Left lung (tissue), 10 donors: ENCODE measurements around the gene TGFBRAP1. TPM values are rescaled to one million over a fixed set of nuclear protein-coding genes. Genes with fewer than 3 reads are reported as not detected.

Source experiments
- ATAC-seq: fragments of 200-7000 bp; cut with Tn5 transposase; one replicate; pipeline ENCODE4 v1.9.1; 2020; ENCODE audit warnings: moderate library complexity
- DNase-seq, 4 donors: peaks; one replicate each; pipeline ENCODE4 v3.0.0-alpha.2; 2013 to 2020
- H3K27ac ChIP-seq, 2 donors: fragments of 200-600 bp; sonication (generic) in 1 of 2; one replicate each; pipeline versions ENCODE4 v1.5.0 to v1.8.0; 2020 to 2021
- H3K27me3 ChIP-seq, 2 donors: fragments of 200-600 bp; sonication (generic) in 1 of 2; one replicate each; pipeline versions ENCODE4 v1.5.0 to v1.8.0; 2020 to 2021
- H3K36me3 ChIP-seq, 2 donors: fragments of 200-600 bp; sonication (generic) in 1 of 2; one replicate each; pipeline versions ENCODE4 v1.5.0 to v1.8.0; 2020 to 2021
- H3K4me1 ChIP-seq, 2 donors: fragments of 200-600 bp; one replicate each; pipeline ENCODE4 v1.8.0; 2021
- H3K4me3 ChIP-seq, 2 donors: fragments of 200-600 bp; sonication (generic) in 1 of 2; one replicate each; pipeline versions ENCODE4 v1.5.0 to v1.8.0; 2020 to 2021; ENCODE audit warnings: mild to moderate bottlenecking in 1 of 2
- H3K9me3 ChIP-seq, 2 donors: fragments of 200-600 bp; sonication (generic) in 1 of 2; one replicate each; pipeline versions ENCODE4 v1.5.0 to v1.8.0; 2020 to 2021
- intact Hi-C, 2 donors: fragments of 100-400 bp; cut with DNase I; formaldehyde crosslinking; loops; one replicate each; pipeline versions ENCODE4 v1.11.2 to v1.14.2; 2022
- polyA plus RNA-seq, 6 donors: library from polyadenylated mRNA; unstranded; fragments of 120-200 nt; gene quantifications; one replicate each; pipeline ENCODE4 v1.2.1, GENCODE V29; 2013; ENCODE audit not compliant: insufficient read length in 6 of 6
- total RNA-seq, 2 donors: library from RNA; stranded (reverse); fragmentation: NEBNext Ultra II Directional; extraction: Animal tissue kit (Norgen Biotek cat#: 25700); gene quantifications; one replicate each; pipeline ENCODE4 v1.2.1, GENCODE V29; 2021
- TF ChIP-seq, protein P1 (sequence below), 2 donors: fragments of 200-600 bp; sonication (generic) in 1 of 2; IDR thresholded peaks; one replicate each; pipeline versions ENCODE4 v1.5.0 to v1.8.0; 2021; ENCODE audit warnings: antibody characterized with exemption in 2 of 2
- donor health status: DM: no; HTN: yes; CAD: no.
- donor health status: DM: no; HTN: no; CAD: no.

Gene TGFBRAP1
- total and polyA plus RNA-seq, 8 donors = 14.2 to 23.3 (median 15.4) TPM

DNA sequence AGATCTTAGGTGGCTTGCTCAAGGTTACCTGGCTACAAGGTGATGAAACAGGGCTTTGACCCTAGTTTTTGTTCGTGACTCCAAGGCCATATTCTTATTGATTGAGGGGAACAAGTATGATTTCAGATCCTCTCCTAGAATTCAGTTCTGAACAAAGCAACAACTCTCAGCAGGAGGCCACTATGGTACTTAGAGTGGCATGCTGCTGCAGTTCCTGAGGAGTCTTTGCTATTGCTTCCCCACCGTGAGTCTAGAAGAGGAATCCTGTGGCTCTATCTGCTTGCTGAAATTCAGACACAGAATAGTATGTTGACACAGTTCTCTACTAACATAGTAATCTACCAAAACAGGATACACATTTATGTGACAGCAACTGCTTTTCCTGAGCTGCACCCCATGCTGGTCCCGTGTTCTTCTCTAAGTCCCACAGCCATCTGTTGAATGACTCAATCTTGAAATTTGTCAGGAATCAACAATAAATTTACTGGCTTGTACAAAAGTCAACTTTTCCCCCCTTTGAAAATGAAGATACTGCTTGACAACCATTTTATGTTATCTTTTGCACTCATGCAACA lies 4.1 kb downstream of the TGFBRAP1 start:
- TF ChIP-seq, protein P1, sequence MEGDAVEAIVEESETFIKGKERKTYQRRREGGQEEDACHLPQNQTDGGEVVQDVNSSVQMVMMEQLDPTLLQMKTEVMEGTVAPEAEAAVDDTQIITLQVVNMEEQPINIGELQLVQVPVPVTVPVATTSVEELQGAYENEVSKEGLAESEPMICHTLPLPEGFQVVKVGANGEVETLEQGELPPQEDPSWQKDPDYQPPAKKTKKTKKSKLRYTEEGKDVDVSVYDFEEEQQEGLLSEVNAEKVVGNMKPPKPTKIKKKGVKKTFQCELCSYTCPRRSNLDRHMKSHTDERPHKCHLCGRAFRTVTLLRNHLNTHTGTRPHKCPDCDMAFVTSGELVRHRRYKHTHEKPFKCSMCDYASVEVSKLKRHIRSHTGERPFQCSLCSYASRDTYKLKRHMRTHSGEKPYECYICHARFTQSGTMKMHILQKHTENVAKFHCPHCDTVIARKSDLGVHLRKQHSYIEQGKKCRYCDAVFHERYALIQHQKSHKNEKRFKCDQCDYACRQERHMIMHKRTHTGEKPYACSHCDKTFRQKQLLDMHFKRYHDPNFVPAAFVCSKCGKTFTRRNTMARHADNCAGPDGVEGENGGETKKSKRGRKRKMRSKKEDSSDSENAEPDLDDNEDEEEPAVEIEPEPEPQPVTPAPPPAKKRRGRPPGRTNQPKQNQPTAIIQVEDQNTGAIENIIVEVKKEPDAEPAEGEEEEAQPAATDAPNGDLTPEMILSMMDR (IDR thresholded peaks at IDR 0.05) = no peak
- H3K4me3 ChIP-seq = no peak overlapping the region
- intact Hi-C loops = no loop called here

DNA sequence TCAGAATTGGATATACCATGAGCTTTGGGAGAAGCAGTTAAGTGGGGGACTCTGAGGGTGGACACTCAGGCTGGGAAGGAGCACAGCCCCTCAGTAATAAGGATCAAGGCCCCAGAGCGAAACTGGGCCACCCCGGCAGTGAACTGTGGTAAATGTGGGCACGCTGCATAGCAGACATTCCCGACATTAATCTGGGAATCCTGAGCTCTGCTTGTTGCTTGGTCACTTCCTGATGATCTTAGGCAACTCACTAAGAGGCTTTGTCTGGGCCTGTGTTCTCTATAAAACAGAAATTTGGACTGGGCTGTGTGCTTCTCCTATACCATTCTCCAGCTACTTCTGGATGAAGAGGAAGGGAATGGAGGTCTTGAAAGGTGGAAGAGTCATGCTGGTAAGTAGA lies 4.8 kb downstream of the TGFBRAP1 start:
- Histone ChIP-seq H3K4me1 (peaks cover 9 to 53% of the 10 kb centered on the region in 2 donors), H3K4me3 (no peak overlapping the region), H3K27ac (peak overlapping the region in 1 of 2 donors; percentile 67), H3K27me3 (no peaks in the 10 kb centered on the region), H3K9me3 (no peaks in the 10 kb centered on the region), H3K36me3 (no peaks in the 10 kb centered on the region)
- ATAC-seq (no peak), DNase-seq (no peak)
- intact Hi-C loops = no loop called here
- TF ChIP-seq, protein P1 (IDR thresholded peaks at IDR 0.05) = no peak

More for the DNA sequence above, 4.1 kb downstream of the TGFBRAP1 start:
- Histone ChIP-seq H3K27me3 (no peaks in the 10 kb centered on the region), H3K27ac (peak overlapping the region in 1 of 2 donors; percentile 67), H3K4me1 (peaks cover 9 to 58% of the 10 kb centered on the region in 2 donors), H3K9me3 (no peaks in the 10 kb centered on the region), H3K36me3 (no peaks in the 10 kb centered on the region)
- DNase-seq (no peak), ATAC-seq (no peak)

DNA sequence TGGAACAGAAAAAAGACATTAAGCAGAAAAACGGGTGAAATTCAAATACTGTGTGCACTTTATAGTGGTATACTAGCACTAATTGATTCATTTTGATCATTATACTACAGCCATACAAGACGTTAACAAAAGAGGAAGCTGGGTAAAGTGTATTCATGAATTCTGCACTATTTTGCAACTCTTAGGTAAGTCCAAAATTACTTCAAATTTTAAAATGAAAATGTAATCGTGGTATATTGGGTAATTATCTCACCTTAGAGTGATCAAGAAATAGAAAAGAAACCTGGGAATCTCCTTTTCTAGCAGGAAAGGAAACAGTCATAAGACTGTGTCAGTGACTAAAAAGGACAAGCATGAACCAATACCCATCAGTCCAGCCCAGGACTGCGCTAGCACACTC lies 5.4 kb downstream of the TGFBRAP1 start:
- no peak for ATAC-seq
- TF ChIP-seq, protein P1 (IDR thresholded peaks at IDR 0.05) = no peak
- H3K27ac ChIP-seq = peak overlapping the region in 1 of 2 donors; percentile 67
- H3K4me1 ChIP-seq = peaks cover 9 to 53% of the 10 kb centered on the region in 2 donors
- no peak overlapping the region for H3K4me3 ChIP-seq
- intact Hi-C loops = no loop called here
- H3K27me3 ChIP-seq = no peaks in the 10 kb centered on the region
- H3K9me3 ChIP-seq = no peaks in the 10 kb centered on the region
- DNase-seq = no peak
- H3K36me3 ChIP-seq = no peaks in the 10 kb centered on the region

DNA sequence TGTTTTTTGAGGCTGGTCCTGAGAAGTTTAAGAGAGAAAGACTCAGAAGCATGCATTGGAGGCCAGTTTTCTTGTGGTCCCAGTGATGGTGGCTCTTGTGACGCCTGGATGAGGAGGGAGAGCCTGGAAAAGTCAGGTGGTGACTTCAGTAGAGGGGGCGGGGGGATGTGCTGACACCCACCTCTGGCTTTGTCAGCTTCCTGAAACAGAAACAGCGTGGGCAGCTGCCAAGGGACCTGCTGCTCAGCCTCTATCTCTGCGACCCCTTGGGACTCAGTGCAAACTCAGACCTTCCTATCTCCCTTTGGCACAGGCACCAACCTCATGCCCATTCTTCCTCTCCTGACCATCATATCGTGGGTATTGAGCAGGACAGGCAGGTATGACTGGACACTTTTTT lies 6.4 kb downstream of the TGFBRAP1 start:
- Histone ChIP-seq H3K27me3 (no peaks in the 10 kb centered on the region), H3K9me3 (no peaks in the 10 kb centered on the region), H3K4me1 (peaks cover under 1 to 43% of the 10 kb centered on the region in 2 donors), H3K36me3 (no peaks in the 10 kb centered on the region), H3K27ac (no peak overlapping the region), H3K4me3 (no peak overlapping the region)
- intact Hi-C loops = no loop called here
- ATAC-seq (no peak), DNase-seq (no peak)
- TF ChIP-seq, protein P1 (IDR thresholded peaks at IDR 0.05) = no peak

DNA sequence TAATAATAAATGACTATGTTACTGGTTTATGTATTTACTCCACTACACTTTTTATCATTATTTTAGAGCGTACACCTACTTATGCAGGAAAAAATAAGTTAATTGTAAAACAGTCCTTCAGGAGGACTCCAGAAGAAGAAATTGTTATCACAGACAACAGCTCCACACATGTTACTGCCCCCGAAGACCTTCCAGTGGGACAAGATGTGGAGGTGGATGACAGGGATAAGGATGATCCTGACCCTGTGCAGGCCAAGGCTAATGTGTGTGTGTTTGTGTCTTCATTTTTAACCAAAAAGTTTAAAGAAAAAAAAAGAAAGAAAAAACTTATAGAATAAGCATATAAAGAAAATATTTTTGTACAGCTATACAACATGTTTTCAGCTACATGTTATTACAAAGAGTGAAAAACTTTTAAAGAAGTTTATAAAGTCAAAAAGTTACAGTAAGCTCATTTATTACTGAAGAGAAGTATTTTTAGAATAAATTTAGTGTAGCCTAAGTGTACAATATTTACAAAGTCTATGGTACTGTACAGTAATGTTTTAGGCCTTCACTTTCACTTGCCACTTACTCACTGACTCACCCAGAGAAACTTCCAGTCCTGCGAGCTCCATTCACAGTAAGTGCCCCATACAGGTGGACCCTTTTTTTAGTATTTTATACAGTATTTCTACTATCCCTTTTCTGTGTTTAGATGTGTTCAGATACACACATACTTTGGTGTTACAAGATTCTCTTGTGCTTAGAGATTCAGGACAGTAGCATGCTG lies 7.5 kb downstream of the TGFBRAP1 start:
- DNase-seq = no peak
- peak; percentile 60 for ATAC-seq
- H3K4me3 ChIP-seq = no peak overlapping the region
- no peak overlapping the region for H3K27ac ChIP-seq
- no peaks in the 10 kb centered on the region for H3K36me3 ChIP-seq
- no peaks in the 10 kb centered on the region for H3K27me3 ChIP-seq
- H3K9me3 ChIP-seq = no peaks in the 10 kb centered on the region
- peaks cover 0 to 34% of the 10 kb centered on the region in 2 donors for H3K4me1 ChIP-seq
- intact Hi-C loops = no loop called here
- TF ChIP-seq, protein P1 (IDR thresholded peaks at IDR 0.05) = no peak
